ENCODE results near the gene GZMM. TPM values are rescaled to one million over a fixed set of nuclear protein-coding genes. Genes with fewer than 3 reads are reported as not detected.

Gene GZMM
- total and polyA plus RNA-seq, 2 of the 13 experiments (the other 11 are each of a cell fraction or from before 2014, with no cell fraction given) = 0.07 TPM; not detected in 1

DNA sequence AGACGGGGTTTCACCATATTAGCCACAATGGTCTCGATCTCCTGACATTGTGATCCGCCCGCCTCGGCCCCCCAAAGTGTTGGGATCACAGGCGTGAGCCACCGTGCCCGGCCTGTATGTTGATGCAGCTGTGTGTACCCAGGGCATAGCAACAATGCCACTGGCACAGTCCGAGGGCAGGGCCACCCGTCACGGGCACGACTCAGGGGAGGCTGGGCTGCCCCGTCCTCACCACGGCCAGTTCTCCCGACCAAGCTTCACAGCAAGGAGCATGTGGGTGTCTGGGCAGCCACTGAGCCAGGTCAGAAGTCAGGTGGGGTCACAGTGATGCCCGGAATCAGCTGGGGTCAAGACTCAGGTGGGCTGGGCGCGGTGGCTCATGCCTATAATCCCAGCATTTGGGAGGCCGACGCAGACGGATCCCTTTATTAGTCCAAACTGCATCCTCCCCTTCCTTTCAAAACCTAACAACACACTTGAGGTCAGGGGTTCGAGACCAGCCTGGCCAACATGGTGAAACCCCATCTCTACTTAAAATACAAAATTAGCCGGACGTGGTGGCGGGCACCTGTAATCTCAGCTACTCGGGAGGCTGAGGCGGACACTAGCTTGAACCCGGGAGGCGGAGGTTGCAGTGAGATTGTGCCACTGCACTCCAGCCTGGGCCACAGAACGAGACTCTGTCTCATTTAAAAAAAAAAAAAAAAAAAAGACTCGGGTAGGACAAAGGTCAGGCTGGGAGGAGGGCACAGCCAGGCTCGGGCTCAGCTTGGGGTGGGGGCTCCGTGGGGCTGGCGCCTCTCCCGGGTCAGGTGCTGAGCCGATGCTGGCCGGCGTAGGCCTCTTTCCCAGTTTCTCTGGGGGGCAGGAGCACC, 13.5 kb upstream of the GZMM start (continued):
- TF ChIP-seq, protein P1, sequence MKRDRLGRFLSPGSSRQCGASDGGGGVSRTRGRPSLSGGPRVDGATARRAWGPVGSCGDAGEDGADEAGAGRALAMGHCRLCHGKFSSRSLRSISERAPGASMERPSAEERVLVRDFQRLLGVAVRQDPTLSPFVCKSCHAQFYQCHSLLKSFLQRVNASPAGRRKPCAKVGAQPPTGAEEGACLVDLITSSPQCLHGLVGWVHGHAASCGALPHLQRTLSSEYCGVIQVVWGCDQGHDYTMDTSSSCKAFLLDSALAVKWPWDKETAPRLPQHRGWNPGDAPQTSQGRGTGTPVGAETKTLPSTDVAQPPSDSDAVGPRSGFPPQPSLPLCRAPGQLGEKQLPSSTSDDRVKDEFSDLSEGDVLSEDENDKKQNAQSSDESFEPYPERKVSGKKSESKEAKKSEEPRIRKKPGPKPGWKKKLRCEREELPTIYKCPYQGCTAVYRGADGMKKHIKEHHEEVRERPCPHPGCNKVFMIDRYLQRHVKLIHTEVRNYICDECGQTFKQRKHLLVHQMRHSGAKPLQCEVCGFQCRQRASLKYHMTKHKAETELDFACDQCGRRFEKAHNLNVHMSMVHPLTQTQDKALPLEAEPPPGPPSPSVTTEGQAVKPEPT (CRISPR knock-in tag; IDR thresholded peaks at IDR 0.05; ENCODE audit: low read depth) = no peak; the same call in none of the 2 replicates
- TF ChIP-seq NR2F1 (CRISPR knock-in tag; IDR thresholded peaks at IDR 0.05) = no peak
- TF ChIP-seq, protein P2, sequence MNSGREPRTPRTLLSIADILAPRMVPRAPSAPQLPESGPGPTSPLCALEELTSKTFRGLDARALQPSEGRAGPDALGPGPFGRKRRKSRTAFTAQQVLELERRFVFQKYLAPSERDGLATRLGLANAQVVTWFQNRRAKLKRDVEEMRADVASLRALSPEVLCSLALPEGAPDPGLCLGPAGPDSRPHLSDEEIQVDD (CRISPR knock-in tag; IDR thresholded peaks at IDR 0.05; ENCODE audit: borderline replicate concordance) = no peak
- no peak for TF ChIP-seq KAT2B (IDR thresholded peaks at IDR 0.05; ENCODE audit: borderline replicate concordance, low read depth, low read length)
- TF ChIP-seq TBP (CRISPR knock-in tag; IDR thresholded peaks at IDR 0.05) = no peak
- TF ChIP-seq ARID2 (CRISPR knock-in tag; IDR thresholded peaks at IDR 0.05; ENCODE audit: borderline replicate concordance) = no peak
- TF ChIP-seq NONO (IDR thresholded peaks at IDR 0.05) = no peak
- TF ChIP-seq NONO (CRISPR knock-in tag; conservative IDR thresholded peaks at IDR 0.05) = no peak
- TF ChIP-seq NFIB (CRISPR knock-in tag; IDR thresholded peaks at IDR 0.05; ENCODE audit: borderline replicate concordance) = no peak
- TF ChIP-seq, protein P3, sequence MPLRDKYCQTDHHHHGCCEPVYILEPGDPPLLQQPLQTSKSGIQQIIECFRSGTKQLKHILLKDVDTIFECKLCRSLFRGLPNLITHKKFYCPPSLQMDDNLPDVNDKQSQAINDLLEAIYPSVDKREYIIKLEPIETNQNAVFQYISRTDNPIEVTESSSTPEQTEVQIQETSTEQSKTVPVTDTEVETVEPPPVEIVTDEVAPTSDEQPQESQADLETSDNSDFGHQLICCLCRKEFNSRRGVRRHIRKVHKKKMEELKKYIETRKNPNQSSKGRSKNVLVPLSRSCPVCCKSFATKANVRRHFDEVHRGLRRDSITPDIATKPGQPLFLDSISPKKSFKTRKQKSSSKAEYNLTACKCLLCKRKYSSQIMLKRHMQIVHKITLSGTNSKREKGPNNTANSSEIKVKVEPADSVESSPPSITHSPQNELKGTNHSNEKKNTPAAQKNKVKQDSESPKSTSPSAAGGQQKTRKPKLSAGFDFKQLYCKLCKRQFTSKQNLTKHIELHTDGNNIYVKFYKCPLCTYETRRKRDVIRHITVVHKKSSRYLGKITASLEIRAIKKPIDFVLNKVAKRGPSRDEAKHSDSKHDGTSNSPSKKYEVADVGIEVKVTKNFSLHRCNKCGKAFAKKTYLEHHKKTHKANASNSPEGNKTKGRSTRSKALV (CRISPR knock-in tag; IDR thresholded peaks at IDR 0.05) = 0 out of 2 replicates have a peak, but pooled peaks have one; percentile 50
- TF ChIP-seq ZKSCAN5 (CRISPR knock-in tag; IDR thresholded peaks at IDR 0.05) = no peak
- TF ChIP-seq TEAD2 (CRISPR knock-in tag; IDR thresholded peaks at IDR 0.05) = no peak
- no peak for TF ChIP-seq ZNF235 (CRISPR knock-in tag; IDR thresholded peaks at IDR 0.05; ENCODE audit: borderline replicate concordance)
- TF ChIP-seq, protein P4, sequence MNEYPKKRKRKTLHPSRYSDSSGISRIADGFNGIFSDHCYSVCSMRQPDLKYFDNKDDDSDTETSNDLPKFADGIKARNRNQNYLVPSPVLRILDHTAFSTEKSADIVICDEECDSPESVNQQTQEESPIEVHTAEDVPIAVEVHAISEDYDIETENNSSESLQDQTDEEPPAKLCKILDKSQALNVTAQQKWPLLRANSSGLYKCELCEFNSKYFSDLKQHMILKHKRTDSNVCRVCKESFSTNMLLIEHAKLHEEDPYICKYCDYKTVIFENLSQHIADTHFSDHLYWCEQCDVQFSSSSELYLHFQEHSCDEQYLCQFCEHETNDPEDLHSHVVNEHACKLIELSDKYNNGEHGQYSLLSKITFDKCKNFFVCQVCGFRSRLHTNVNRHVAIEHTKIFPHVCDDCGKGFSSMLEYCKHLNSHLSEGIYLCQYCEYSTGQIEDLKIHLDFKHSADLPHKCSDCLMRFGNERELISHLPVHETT (CRISPR knock-in tag; conservative IDR thresholded peaks at IDR 0.05) = no peak
- no peak for TF ChIP-seq DNMT1 (CRISPR knock-in tag; IDR thresholded peaks at IDR 0.05)
- 0 out of 2 replicates have a peak, but pooled peaks have one; percentile 87 for TF ChIP-seq HIVEP1 (CRISPR knock-in tag; IDR thresholded peaks at IDR 0.05)
- no peak for TF ChIP-seq ZNF709 (CRISPR knock-in tag; IDR thresholded peaks at IDR 0.05)
- peak; percentile 94 for TF ChIP-seq PPARG (CRISPR knock-in tag; conservative IDR thresholded peaks at IDR 0.05)
- no peak for TF ChIP-seq ZNF879 (CRISPR knock-in tag; IDR thresholded peaks at IDR 0.05)
- TF ChIP-seq AKAP8 (CRISPR knock-in tag; IDR thresholded peaks at IDR 0.05) = peak; percentile 21; the same call in 1 of the 2 replicates
- TF ChIP-seq, protein P5, sequence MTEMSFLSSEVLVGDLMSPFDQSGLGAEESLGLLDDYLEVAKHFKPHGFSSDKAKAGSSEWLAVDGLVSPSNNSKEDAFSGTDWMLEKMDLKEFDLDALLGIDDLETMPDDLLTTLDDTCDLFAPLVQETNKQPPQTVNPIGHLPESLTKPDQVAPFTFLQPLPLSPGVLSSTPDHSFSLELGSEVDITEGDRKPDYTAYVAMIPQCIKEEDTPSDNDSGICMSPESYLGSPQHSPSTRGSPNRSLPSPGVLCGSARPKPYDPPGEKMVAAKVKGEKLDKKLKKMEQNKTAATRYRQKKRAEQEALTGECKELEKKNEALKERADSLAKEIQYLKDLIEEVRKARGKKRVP (CRISPR knock-in tag; IDR thresholded peaks at IDR 0.05) = no peak
- TF ChIP-seq FLYWCH1 (CRISPR knock-in tag; IDR thresholded peaks at IDR 0.05) = no peak
- TF ChIP-seq HMG20B (CRISPR knock-in tag; conservative IDR thresholded peaks at IDR 0.05) = no peak
- TF ChIP-seq FOXK2 (IDR thresholded peaks at IDR 0.05) = no peak

Measured in HepG2 (cell line).